ENCODE data around the gene FITM1. TPM values are rescaled to one million over a fixed set of nuclear protein-coding genes. Genes with fewer than 3 reads are reported as not detected.
A peak's percentile ranks its signal among the peaks of the same experiment; 100 is the strongest.

Gene FITM1
- total and polyA plus RNA-seq, 12 donors = 77.0 to 247 (median 131) TPM

DNA sequence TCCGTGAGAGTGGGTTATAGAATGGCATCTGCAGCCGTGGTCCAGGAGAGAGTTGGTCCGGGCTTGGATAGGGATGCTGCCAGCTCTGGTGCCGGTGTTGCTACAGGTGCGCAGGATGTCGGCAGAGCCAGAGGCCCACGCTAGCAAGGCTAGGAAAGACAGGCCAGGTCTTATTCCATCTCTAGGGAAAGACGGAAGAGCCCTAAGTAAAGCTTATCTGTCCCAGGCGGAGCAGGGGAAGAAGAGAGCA lies 5.0 kb downstream of the FITM1 start:
- H3K36me3 ChIP-seq = peaks cover 0 to 29% (median 20%) of the 10 kb centered on the region in 9 donors
- TF ChIP-seq, protein P1, sequence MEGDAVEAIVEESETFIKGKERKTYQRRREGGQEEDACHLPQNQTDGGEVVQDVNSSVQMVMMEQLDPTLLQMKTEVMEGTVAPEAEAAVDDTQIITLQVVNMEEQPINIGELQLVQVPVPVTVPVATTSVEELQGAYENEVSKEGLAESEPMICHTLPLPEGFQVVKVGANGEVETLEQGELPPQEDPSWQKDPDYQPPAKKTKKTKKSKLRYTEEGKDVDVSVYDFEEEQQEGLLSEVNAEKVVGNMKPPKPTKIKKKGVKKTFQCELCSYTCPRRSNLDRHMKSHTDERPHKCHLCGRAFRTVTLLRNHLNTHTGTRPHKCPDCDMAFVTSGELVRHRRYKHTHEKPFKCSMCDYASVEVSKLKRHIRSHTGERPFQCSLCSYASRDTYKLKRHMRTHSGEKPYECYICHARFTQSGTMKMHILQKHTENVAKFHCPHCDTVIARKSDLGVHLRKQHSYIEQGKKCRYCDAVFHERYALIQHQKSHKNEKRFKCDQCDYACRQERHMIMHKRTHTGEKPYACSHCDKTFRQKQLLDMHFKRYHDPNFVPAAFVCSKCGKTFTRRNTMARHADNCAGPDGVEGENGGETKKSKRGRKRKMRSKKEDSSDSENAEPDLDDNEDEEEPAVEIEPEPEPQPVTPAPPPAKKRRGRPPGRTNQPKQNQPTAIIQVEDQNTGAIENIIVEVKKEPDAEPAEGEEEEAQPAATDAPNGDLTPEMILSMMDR (IDR thresholded peaks at IDR 0.05) = no peak
- no peaks in the 10 kb centered on the region for H3K9me3 ChIP-seq
- no peak for DNase-seq
- intact Hi-C loops (cut with DNase I) = no loop called here
- 2 to 3% methylated on average over 9 of the region's 9 CpGs for WGBS, 2 donors
- ATAC-seq = no peak
- H3K27ac ChIP-seq = peak overlapping the region; percentile 51 to 99 (median 95)
- peak overlapping the region; percentile 78 to 100 (median 99) for H3K4me3 ChIP-seq
- no peaks in the 10 kb centered on the region for H3K27me3 ChIP-seq
- peaks cover 24 to 78% (median 63%) of the 10 kb centered on the region in 9 donors for H3K4me1 ChIP-seq

DNA sequence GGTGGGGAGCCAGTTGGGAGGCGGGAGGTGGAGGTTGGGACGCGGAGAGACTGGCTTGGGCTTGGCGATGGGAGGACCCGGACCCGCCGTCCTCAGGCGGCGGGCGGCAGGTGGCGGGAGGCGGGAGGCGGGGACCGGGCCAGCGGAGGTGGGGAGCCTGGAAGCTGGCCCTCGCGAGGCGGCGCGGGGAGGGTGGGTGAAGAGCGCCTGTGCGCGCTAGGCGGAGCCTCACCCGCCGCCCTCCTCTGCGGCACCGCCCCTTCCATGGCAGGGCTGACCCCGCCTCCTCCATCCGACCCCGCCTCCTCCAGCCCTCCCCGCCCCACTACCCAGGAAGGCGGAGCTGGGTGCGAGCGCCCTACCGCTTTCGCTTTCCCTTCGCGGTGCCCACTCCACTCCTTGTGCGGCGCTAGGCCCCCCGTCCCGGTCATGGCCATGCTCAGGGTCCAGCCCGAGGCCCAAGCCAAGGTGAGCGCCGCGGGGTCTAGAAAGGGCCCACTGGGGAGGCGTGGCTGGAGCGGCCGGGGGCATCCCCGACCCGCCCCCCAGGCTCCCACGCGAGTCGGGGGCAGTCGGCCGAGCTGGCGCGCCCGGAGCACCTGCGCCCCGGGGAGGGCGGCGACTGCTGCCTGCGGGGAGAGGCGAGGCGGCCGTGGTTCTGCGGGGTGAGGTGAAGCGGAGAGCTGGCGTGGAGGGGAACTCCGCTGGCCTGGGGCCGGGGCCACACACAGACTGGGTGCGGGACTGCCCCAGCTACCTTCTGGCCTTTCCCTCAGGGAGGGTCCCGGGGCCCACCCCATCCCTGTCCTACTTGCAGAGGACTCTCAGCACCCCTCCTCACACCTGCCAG lies 5.6 kb downstream of the FITM1 start, which contains the start of gene PSME1:
PSME1 (plus strand) TSS at position 361 of the 850 bp plus-strand sequence; CDS start at position 430, 69 bp downstream.
- Histone ChIP-seq H3K9me3 (no peaks in the 10 kb centered on the region), H3K36me3 (peaks cover 0 to 29% (median 20%) of the 10 kb centered on the region in 9 donors), H3K27me3 (no peaks in the 10 kb centered on the region), H3K4me1 (peaks cover 19 to 76% (median 58%) of the 10 kb centered on the region in 9 donors), H3K4me3 (peak within 1 kb of the TSS; percentile 78 to 100 (median 99)), H3K27ac (peak within 1 kb of the TSS; percentile 82 to 99 (median 96))
- 1% methylated on average over 45 to 69 of the region's 75 CpGs for WGBS, 2 donors
- intact Hi-C loops (cut with DNase I) = no loop called here
- ATAC-seq (peak; percentile 88 to 97 (median 92)), DNase-seq (peak; percentile 93 to 96)
- TF ChIP-seq, protein P1 (IDR thresholded peaks at IDR 0.05) = peak in 2 of 9 donors; percentile 2 to 24

DNA sequence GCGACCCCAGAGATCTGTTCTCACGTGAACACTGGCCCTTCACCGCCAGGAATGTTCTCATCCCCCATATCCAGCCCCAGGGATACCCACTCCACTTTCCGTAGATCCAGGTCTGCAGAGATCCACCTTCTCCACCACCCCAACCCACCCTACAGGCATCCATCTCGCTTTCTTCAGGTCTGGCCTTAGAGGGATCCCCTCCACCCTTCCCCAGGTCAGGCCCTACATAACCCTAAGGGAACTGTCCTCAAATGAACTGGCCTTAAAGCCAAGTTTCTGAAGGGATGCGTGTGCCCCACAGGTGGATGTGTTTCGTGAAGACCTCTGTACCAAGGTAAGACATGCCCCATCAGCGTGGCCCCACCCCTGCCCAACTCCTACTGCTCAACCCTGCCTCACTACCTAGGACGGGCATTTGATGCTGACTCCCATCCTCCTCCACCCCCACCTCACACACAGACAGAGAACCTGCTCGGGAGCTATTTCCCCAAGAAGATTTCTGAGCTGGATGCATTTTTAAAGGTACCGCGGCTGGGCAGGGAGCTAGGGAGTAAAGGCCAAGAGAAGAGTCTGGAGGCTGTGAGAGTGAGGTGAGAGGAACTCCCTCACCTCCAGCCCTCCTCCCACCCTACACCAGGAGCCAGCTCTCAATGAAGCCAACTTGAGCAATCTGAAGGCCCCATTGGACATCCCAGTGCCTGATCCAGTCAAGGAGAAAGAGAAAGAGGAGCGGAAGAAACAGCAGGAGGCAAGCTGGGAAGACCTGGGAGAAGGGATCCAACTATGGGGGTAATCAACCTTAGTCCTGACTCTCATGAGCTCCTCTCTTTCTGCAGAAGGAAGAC lies 6.4 kb downstream of the FITM1 start:
- Histone ChIP-seq H3K27me3 (no peaks in the 10 kb centered on the region), H3K9me3 (no peaks in the 10 kb centered on the region), H3K4me1 (peaks cover 11 to 69% (median 51%) of the 10 kb centered on the region in 9 donors), H3K27ac (peak overlapping the region; percentile 82 to 99 (median 96)), H3K4me3 (peak overlapping the region; percentile 78 to 100 (median 99)), H3K36me3 (peaks cover 0 to 29% (median 20%) of the 10 kb centered on the region in 9 donors)
- ATAC-seq (no peak), DNase-seq (no peak)
- WGBS, 2 donors = 38 to 39% methylated on average over 13 of the region's 13 CpGs
- TF ChIP-seq, protein P1 (IDR thresholded peaks at IDR 0.05) = no peak
- intact Hi-C loops (cut with DNase I) = no loop called here
